H1 (cell line): Measurements from ENCODE around the gene SLC38A2. TPM values are rescaled to one million over a fixed set of nuclear protein-coding genes. Genes with fewer than 3 reads are reported as not detected.
"Not testable (repeated sequence)": the region's sequence is repeated elsewhere in the genome, so short reads cannot be mapped to it uniquely, and the experiment has no call there.

Experiments used
- CTCF ChIA-PET: fragments of 300-600 bp; sonication (Branson Sonifier 250); formaldehyde crosslinking; loops from one replicate; lab custom pipeline; 2021; ENCODE audit not compliant: partially characterized antibody; lab: Charles Lee
- POLR2A ChIA-PET: fragments of 300-600 bp; sonication (Branson Sonifier 250); formaldehyde crosslinking; loops from one replicate; lab custom pipeline; 2021; ENCODE audit warnings: inconsistent platforms; ENCODE audit not compliant: partially characterized antibody; lab: Charles Lee
- DNase-seq, 2 experiments: peaks; one replicate each; pipeline versions ENCODE4 v3.0.0 to v3.0.0-alpha.2; 2010 to 2022; ENCODE audit warnings: low spot score in 2 of 2, low read depth in 1 of 2, mixed read lengths in 1 of 2
- FAIRE-seq: peaks from 2 replicates; lab custom pipeline; 2011; peaks lifted over from hg19 to GRCh38; lab: Jason Lieb, UNC
- H2AFZ ChIP-seq: 2 replicates; pipeline ENCODE4 v1.8.1; 2012; ENCODE audit warnings: low read length, inconsistent platforms
- H2AK5ac ChIP-seq: 2 replicates; pipeline ENCODE4 v1.6.1; 2013; ENCODE audit warnings: low read depth, low read length
- H2BK120ac ChIP-seq: replicated peaks from 2 replicates; pipeline ENCODE3; 2013; ENCODE audit warnings: low read depth, low read length, inconsistent platforms
- H2BK12ac ChIP-seq: 2 replicates; pipeline ENCODE4 v1.6.1; 2013; ENCODE audit warnings: low read depth, low read length
- H2BK15ac ChIP-seq: 2 replicates; pipeline ENCODE4 v1.6.1; 2013; ENCODE audit warnings: low read length
- H2BK20ac ChIP-seq: 2 replicates; pipeline ENCODE4 v1.6.1; 2013; ENCODE audit warnings: low read length
- H2BK5ac ChIP-seq: 2 replicates; pipeline ENCODE4 v1.6.1; 2013; ENCODE audit warnings: low read depth, low read length
- H3K14ac ChIP-seq: 2 replicates; pipeline ENCODE4 v1.6.1; 2013; ENCODE audit warnings: inconsistent platforms; ENCODE audit not compliant: insufficient read length
- H3K18ac ChIP-seq: 2 replicates; pipeline ENCODE4 v1.6.1; 2013; ENCODE audit warnings: low read length; ENCODE audit errors: extremely low read depth
- H3K23ac ChIP-seq: 2 replicates; pipeline ENCODE4 v1.6.1; 2013; ENCODE audit warnings: inconsistent platforms; ENCODE audit not compliant: insufficient read length
- H3K23me2 ChIP-seq: 2 replicates; pipeline ENCODE4 v1.6.1; 2013; ENCODE audit warnings: low read depth, low read length
- H3K27ac ChIP-seq: 2 replicates; pipeline ENCODE4 v1.6.1; 2011; ENCODE audit warnings: low read depth, low read length, inconsistent platforms
- H3K27me3 ChIP-seq, 4 experiments: replicated peaks in 1 of 4; 1 replicate in 1 of 4; 2 replicates in 3 of 4; pipeline versions ENCODE4 v1.6.1 to v1.8.1; 2011 to 2013; ENCODE audit warnings: low read length in 3 of 4, mild to moderate bottlenecking in 3 of 4, inconsistent platforms in 2 of 4, mixed read lengths in 2 of 4, moderate library complexity in 1 of 4; ENCODE audit not compliant: control insufficient read depth in 3 of 4, insufficient read depth in 3 of 4; ENCODE audit errors: extremely low read depth in 1 of 4
- H3K36me3 ChIP-seq, 4 experiments: 2 replicates each; pipeline versions ENCODE4 v1.6.1 to v1.8.1; 2011 to 2013; ENCODE audit warnings: mild to moderate bottlenecking in 4 of 4, low read length in 3 of 4, moderate library complexity in 2 of 4, control low read depth in 1 of 4, inconsistent platforms in 1 of 4; ENCODE audit not compliant: insufficient read depth in 4 of 4, control insufficient read depth in 2 of 4
- H3K4ac ChIP-seq: replicated peaks from 2 replicates; pipeline ENCODE3; 2013; ENCODE audit warnings: low read length, low read depth, mixed read lengths, inconsistent platforms; ENCODE audit not compliant: insufficient read length
- H3K4me1 ChIP-seq, 4 experiments: replicated peaks in 1 of 4; 1 replicate in 1 of 4; 2 replicates in 3 of 4; pipeline versions ENCODE4 v1.6.1 to v1.8.1; 2011 to 2013; ENCODE audit warnings: low read length in 3 of 4, inconsistent platforms in 2 of 4, mixed read lengths in 1 of 4; ENCODE audit not compliant: insufficient read depth in 4 of 4, control insufficient read depth in 3 of 4
- H3K4me2 ChIP-seq, 2 experiments: 2 replicates each; pipeline versions ENCODE4 v1.6.1 to v1.8.1; 2011 to 2013; ENCODE audit warnings: low read depth in 2 of 2, low read length in 2 of 2, control low read depth in 1 of 2, inconsistent platforms in 1 of 2, mild to moderate bottlenecking in 1 of 2; ENCODE audit not compliant: insufficient read depth in 1 of 2
- H3K4me3 ChIP-seq, 4 experiments: fragments of 200-600, 300-600 bp in 1 of 4; sonication (generic), shearing (Covaris generic), sonication (Bioruptor Twin) in 1 of 4; 2 replicates each; pipeline versions ENCODE4 v1.5.1 to v1.8.1; 2011 to 2016; ENCODE audit warnings: low read length in 4 of 4, low read depth in 3 of 4, control low read depth in 2 of 4, inconsistent platforms in 2 of 4, mild to moderate bottlenecking in 2 of 4, mixed read lengths in 1 of 4, moderate library complexity in 1 of 4; ENCODE audit not compliant: insufficient read depth in 2 of 4; ENCODE audit errors: extremely low read depth in 1 of 4
- H3K56ac ChIP-seq: replicated peaks from 2 replicates; pipeline ENCODE3; 2013; ENCODE audit warnings: low read depth, mild to moderate bottlenecking, mixed read lengths, low read length, inconsistent platforms; ENCODE audit not compliant: insufficient read length
- H3K79me1 ChIP-seq: 2 replicates; pipeline ENCODE4 v1.6.1; 2013; ENCODE audit warnings: low read depth, low read length, control low read depth
- H3K79me2 ChIP-seq, 2 experiments: 2 replicates each; pipeline versions ENCODE4 v1.6.1 to v1.8.1; 2012 to 2013; ENCODE audit warnings: low read length in 2 of 2, mild to moderate bottlenecking in 2 of 2, inconsistent platforms in 1 of 2; ENCODE audit not compliant: insufficient read depth in 2 of 2, control insufficient read depth in 1 of 2
- H3K9ac ChIP-seq, 4 experiments: replicated peaks in 1 of 4; 1 replicate in 1 of 4; 2 replicates in 3 of 4; pipeline versions ENCODE4 v1.6.1 to v1.8.1; 2011 to 2013; ENCODE audit warnings: low read depth in 3 of 4, low read length in 3 of 4, control low read depth in 2 of 4, mild to moderate bottlenecking in 2 of 4, moderate library complexity in 2 of 4, inconsistent platforms in 1 of 4; ENCODE audit errors: extremely low read depth in 1 of 4
- H3K9me3 ChIP-seq, 2 experiments: 2 replicates each; pipeline versions ENCODE4 v1.6.1 to v1.8.1; 2012 to 2013; ENCODE audit warnings: mild to moderate bottlenecking in 2 of 2, moderate library complexity in 2 of 2, control low read depth in 1 of 2, inconsistent platforms in 1 of 2, low read depth in 1 of 2, low read length in 1 of 2, mixed read lengths in 1 of 2; ENCODE audit not compliant: insufficient read depth in 2 of 2
- H4K20me1 ChIP-seq, 2 experiments: replicated peaks in 1 of 2; 2 replicates each; pipeline versions ENCODE3 to v1.8.1; 2011 to 2013; ENCODE audit warnings: inconsistent platforms in 2 of 2, low read length in 2 of 2, mild to moderate bottlenecking in 1 of 2; ENCODE audit not compliant: insufficient read depth in 2 of 2, control insufficient read depth in 1 of 2
- H4K5ac ChIP-seq: 2 replicates; pipeline ENCODE4 v1.6.1; 2013; ENCODE audit warnings: low read length, low read depth, mixed read lengths, inconsistent platforms; ENCODE audit not compliant: insufficient read length
- H4K8ac ChIP-seq: 2 replicates; pipeline ENCODE4 v1.8.0; 2013; ENCODE audit warnings: mild to moderate bottlenecking, moderate library complexity, low read length, inconsistent platforms; ENCODE audit not compliant: insufficient read depth; ENCODE audit errors: extremely low read depth
- H4K91ac ChIP-seq: replicated peaks from 2 replicates; pipeline ENCODE3; 2013; ENCODE audit warnings: low read length, mixed read lengths, inconsistent platforms; ENCODE audit not compliant: insufficient read length
- EP300 ChIP-seq, 2 experiments: IDR thresholded peaks; 1 replicate in 1 of 2; 2 replicates in 1 of 2; pipeline ENCODE4 v1.6.1; 2011 to 2012; ENCODE audit warnings: low read depth in 2 of 2, low read length in 2 of 2, mild to moderate bottlenecking in 2 of 2, borderline replicate concordance in 1 of 2, inconsistent platforms in 1 of 2, moderate library complexity in 1 of 2
- WGBS, 2 experiments: shearing (Covaris generic) in 1 of 2; methylation state at CpG; one replicate each; pipeline versions ENCODE4 v1.1.6 to v1.1.7; 2013 to 2015; ENCODE audit warnings: low lambda C conversion rate in 2 of 2, mixed read lengths in 2 of 2, inconsistent platforms in 1 of 2, low coverage in 1 of 2, missing lambda C conversion rate in 1 of 2; ENCODE audit not compliant: insufficient replicate concordance in 2 of 2, insufficient coverage in 1 of 2, insufficient read length in 1 of 2; ENCODE audit errors: extremely low coverage in 1 of 2, missing lambda C conversion rate in 1 of 2; 5-methylcytosine and 5-hydroxymethylcytosine counted together
- polyA plus RNA-seq, 7 experiments: library from polyadenylated mRNA; depleted of rRNA in 3 of 7; stranded (reverse) in 5 of 7; unstranded in 2 of 7; fragments of >200 nt in 5 of 7; fragments of 200-250 nt in 2 of 7; gene quantifications; 1 replicate in 5 of 7; 2 replicates in 1 of 7; 4 replicates in 1 of 7; pipeline versions ENCODE4 v1.2.1 to v1.2.3, GENCODE V29; 2011 to 2013; ENCODE audit warnings: missing spikeins in 2 of 7, mixed read lengths in 2 of 7
- total RNA-seq: library from RNA; stranded (reverse); fragmentation: NEBNext Ultra II Directional; extraction: Animal tissue kit (Norgen Biotek cat#: 25700); gene quantifications from 2 replicates; pipeline ENCODE4 v1.2.1, GENCODE V29; 2021

The SLC38A2 gene
- total and polyA plus RNA-seq, 2 of the 8 experiments (the other 6 are each of a cell fraction or from before 2014, with no cell fraction given), result 163 to 684 TPM

GRCh38 chr12:46325075-46325474, 47.5 kb downstream of the SLC38A2 start:
- H3K18ac ChIP-seq, H3K56ac ChIP-seq, H4K91ac ChIP-seq, H3K36me3 ChIP-seq, H4K8ac ChIP-seq, H3K79me2 ChIP-seq, H3K27ac ChIP-seq, FAIRE-seq, H3K9ac ChIP-seq, H2BK5ac ChIP-seq, H3K4me2 ChIP-seq, H4K5ac ChIP-seq, H4K20me1 ChIP-seq, H3K4me1 ChIP-seq, H3K79me1 ChIP-seq, H3K27me3 ChIP-seq, H3K4me3 ChIP-seq, H3K23me2 ChIP-seq, CTCF ChIA-PET, H2AFZ ChIP-seq, H2BK12ac ChIP-seq, H3K14ac ChIP-seq, H2BK15ac ChIP-seq, H2BK120ac ChIP-seq, H2AK5ac ChIP-seq, H3K4ac ChIP-seq, DNase-seq, H3K23ac ChIP-seq, H2BK20ac ChIP-seq: not testable (repeated sequence)
- TF ChIP-seq EP300 (IDR thresholded peaks at IDR 0.05; ENCODE audit: borderline replicate concordance in 1 of 2, low read depth in 2 of 2, low read length in 2 of 2), result peak in 1 of 2 experiments; percentile 74; a peak in 1 of 3 replicates
- H3K9me3 ChIP-seq, result peaks cover 25 to 26% of the 10 kb centered on the region in 2 experiments
- WGBS, 2 experiments, result 92% methylated on average over 5 of the region's 5 CpGs; no CpG with 5 or more reads in 1 of the 2 experiments
- POLR2A ChIA-PET, result interaction anchor here (1.2 kb wide), 1 partner anchor 57 kb away, joined by 3 read pairs; the partner anchor contains the start of gene SLC38A1
